Measurements from ENCODE around the gene HTR3B. TPM values are rescaled to one million over a fixed set of nuclear protein-coding genes. Genes with fewer than 3 reads are reported as not detected.

The HTR3B gene
- total RNA-seq, 1 experiment from 2014 or later: not detected

GRCh38 chr11:113906038-113906437 lies 1.4 kb downstream of the HTR3B start:
- Histone ChIP-seq H4K20me1 (ENCODE audit: control insufficient read depth, insufficient read depth, insufficient read length) (peaks cover 2% of the 10 kb centered on the region), H2BK120ac (ENCODE audit: low read depth, low read length, poor library complexity, severe bottlenecking) (no peak overlapping the region), H2AK5ac (ENCODE audit: insufficient read length, low read length) (no peak overlapping the region), H3K56ac (ENCODE audit: insufficient read length, low read depth, low read length) (no peak overlapping the region), H3K18ac (ENCODE audit: insufficient read length, low read depth, low read length) (no peak overlapping the region), H3K79me2 (ENCODE audit: insufficient read depth, low read length) (no peaks in the 10 kb centered on the region), H3K79me1 (ENCODE audit: insufficient read depth, low read depth, low read length, poor library complexity, severe bottlenecking) (no peaks in the 10 kb centered on the region), H3K27me3 (ENCODE audit: insufficient read depth, low read length) (no peaks in the 10 kb centered on the region), H3K14ac (ENCODE audit: insufficient read depth, low read length) (no peak overlapping the region), H3T11ph (ENCODE audit: low read length) (no peak overlapping the region), H3K4me1 (ENCODE audit: insufficient read depth, low read length) (peaks cover 3% of the 10 kb centered on the region; the same call in 1 of the 2 replicates), H4K5ac (ENCODE audit: insufficient read length, low read depth, low read length) (no peak overlapping the region), H2BK12ac (ENCODE audit: insufficient read length, low read depth, low read length) (no peak overlapping the region), H3K23me2 (ENCODE audit: insufficient read length, low read depth, low read length, poor library complexity, severe bottlenecking) (no peaks in the 10 kb centered on the region), H3K23ac (ENCODE audit: insufficient read length, low read depth, low read length) (no peak overlapping the region), H4K91ac (ENCODE audit: insufficient read length, low read depth, low read length) (no peak overlapping the region), H2BK20ac (ENCODE audit: low read depth, low read length, poor library complexity, severe bottlenecking) (no peak overlapping the region), H2AFZ (ENCODE audit: low read length) (no peak overlapping the region), H3K9me3 (ENCODE audit: control insufficient read depth, low read depth, low read length) (no peaks in the 10 kb centered on the region), H3K4ac (ENCODE audit: low read depth, low read length) (no peak overlapping the region), H3K27ac (ENCODE audit: insufficient read length, low read depth, low read length) (no peak overlapping the region), H3K9ac (ENCODE audit: extremely low read depth, insufficient read length, low read length) (no peak overlapping the region), H2BK15ac (ENCODE audit: low read depth, low read length) (no peak overlapping the region), H4K8ac (replicated peaks; ENCODE audit: insufficient read length, low read depth, low read length) (no peak overlapping the region), H3K4me2 (ENCODE audit: insufficient read depth, insufficient read length, low read length) (no peak overlapping the region), H2BK5ac (ENCODE audit: insufficient read length, low read length) (no peak overlapping the region)
- H3K27me3 Mint-ChIP-seq (ENCODE audit: low read depth): no peaks in the 10 kb centered on the region; the same call in none of the 2 replicates
- TF ChIP-seq, protein P1, sequence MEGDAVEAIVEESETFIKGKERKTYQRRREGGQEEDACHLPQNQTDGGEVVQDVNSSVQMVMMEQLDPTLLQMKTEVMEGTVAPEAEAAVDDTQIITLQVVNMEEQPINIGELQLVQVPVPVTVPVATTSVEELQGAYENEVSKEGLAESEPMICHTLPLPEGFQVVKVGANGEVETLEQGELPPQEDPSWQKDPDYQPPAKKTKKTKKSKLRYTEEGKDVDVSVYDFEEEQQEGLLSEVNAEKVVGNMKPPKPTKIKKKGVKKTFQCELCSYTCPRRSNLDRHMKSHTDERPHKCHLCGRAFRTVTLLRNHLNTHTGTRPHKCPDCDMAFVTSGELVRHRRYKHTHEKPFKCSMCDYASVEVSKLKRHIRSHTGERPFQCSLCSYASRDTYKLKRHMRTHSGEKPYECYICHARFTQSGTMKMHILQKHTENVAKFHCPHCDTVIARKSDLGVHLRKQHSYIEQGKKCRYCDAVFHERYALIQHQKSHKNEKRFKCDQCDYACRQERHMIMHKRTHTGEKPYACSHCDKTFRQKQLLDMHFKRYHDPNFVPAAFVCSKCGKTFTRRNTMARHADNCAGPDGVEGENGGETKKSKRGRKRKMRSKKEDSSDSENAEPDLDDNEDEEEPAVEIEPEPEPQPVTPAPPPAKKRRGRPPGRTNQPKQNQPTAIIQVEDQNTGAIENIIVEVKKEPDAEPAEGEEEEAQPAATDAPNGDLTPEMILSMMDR (conservative IDR thresholded peaks at IDR 0.05): peak; percentile 78
- no peaks in the 10 kb centered on the region for H3K36me3 Mint-ChIP-seq (ENCODE audit: insufficient read depth in 1 of 3, low read depth in 3 of 3)
- DNase-seq: peak; percentile 61
- WGBS (ENCODE audit: extremely low coverage, insufficient read length, low lambda C conversion rate): no CpG with 5 or more reads among the region's 4 CpGs
- peaks cover 16% of the 10 kb centered on the region in 2 experiments for H3K4me1 Mint-ChIP-seq
- H3K9me3 Mint-ChIP-seq: no peaks in the 10 kb centered on the region
- no peak overlapping the region for H3K4me3 Mint-ChIP-seq
- no peak overlapping the region for H3K27ac Mint-ChIP-seq
